ENCODE data around the gene RTN1. TPM values are rescaled to one million over a fixed set of nuclear protein-coding genes. Genes with fewer than 3 reads are reported as not detected.

RTN1 gene
- total RNA-seq, 4 donors from 2014 or later = 3.0 to 7.5 (median 3.9) TPM

DNA sequence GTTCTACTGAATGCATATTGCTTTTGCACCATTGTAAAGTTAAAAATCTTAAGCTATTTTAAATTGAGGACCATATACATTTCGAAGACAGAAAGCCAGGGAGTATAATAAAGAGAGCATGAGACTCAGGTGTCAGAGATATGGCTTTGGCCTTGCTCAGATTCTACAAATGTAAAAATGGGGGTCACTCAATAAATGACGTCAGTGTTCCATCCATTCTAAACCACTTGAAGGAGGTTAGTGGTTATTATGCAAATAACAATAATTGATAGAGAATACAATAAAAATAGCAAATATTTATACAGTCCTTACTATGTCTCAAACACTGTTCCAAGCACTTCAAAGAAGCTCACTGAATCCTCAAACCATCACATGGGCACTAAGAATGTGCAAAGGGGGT lies 20.1 kb downstream of the RTN1 start:
- WGBS = 82% methylated on average over 2 of the region's 2 CpGs
- Histone ChIP-seq H3K27me3 (no peaks in the 10 kb centered on the region), H3K4me1 (no peaks in the 10 kb centered on the region), H3K27ac (no peak overlapping the region), H3K9me3 (no peaks in the 10 kb centered on the region), H3K36me3 (no peaks in the 10 kb centered on the region), H3K4me3 (no peak overlapping the region)
- TF ChIP-seq EP300 (IDR thresholded peaks at IDR 0.05) = no peak
- no peak for DNase-seq (ENCODE audit: low spot score in 2 of 2)

DNA sequence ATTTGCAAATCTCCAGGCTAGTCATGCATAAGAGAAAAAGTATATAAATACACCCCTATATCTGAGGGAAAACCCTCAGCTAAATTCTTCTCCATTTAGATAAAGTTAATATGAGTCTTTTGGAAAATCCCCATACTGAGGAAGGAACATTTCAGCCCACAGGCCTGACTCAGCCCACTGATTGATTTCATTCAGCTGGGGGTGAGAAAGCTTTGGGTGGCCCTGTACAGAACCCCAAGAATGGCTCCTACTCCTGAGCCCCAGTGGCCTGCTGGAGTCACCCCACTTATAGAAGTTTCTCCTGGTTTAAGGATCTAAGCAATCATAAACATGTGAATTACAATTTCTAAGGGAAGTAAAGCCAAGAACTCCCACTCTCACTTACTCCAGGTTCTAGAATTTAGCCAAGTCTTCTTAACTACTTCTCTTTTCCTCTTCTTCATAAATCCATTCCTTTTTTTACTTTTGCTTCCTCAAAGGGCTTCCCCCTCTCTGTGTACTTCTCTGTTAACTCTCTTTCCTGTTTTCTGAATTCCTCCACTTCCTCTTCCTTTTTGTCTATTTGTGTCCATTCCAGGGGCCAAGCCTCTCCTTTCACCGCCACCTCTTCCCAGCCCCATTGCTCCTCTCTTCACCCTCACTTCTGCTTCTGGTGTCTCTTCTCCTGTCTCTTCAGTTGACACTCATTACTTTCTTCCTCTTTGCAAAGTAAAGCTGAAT lies 21.0 kb downstream of the RTN1 start:
- 90% methylated on average over 1 of the region's 1 CpG for WGBS
- no peaks in the 10 kb centered on the region for H3K9me3 ChIP-seq
- TF ChIP-seq, protein P1, sequence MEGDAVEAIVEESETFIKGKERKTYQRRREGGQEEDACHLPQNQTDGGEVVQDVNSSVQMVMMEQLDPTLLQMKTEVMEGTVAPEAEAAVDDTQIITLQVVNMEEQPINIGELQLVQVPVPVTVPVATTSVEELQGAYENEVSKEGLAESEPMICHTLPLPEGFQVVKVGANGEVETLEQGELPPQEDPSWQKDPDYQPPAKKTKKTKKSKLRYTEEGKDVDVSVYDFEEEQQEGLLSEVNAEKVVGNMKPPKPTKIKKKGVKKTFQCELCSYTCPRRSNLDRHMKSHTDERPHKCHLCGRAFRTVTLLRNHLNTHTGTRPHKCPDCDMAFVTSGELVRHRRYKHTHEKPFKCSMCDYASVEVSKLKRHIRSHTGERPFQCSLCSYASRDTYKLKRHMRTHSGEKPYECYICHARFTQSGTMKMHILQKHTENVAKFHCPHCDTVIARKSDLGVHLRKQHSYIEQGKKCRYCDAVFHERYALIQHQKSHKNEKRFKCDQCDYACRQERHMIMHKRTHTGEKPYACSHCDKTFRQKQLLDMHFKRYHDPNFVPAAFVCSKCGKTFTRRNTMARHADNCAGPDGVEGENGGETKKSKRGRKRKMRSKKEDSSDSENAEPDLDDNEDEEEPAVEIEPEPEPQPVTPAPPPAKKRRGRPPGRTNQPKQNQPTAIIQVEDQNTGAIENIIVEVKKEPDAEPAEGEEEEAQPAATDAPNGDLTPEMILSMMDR (IDR thresholded peaks at IDR 0.05) = no peak
- TF ChIP-seq POLR2AphosphoS5 (IDR thresholded peaks at IDR 0.05) (no peak), POLR2A (IDR thresholded peaks at IDR 0.05) (no peak), EP300 (IDR thresholded peaks at IDR 0.05) (no peak)

GRCh38 chr14:59848671-59849070 lies 21.9 kb downstream of the RTN1 start:
- TF ChIP-seq POLR2A (IDR thresholded peaks at IDR 0.05) = no peak
- no peak for TF ChIP-seq POLR2AphosphoS5 (IDR thresholded peaks at IDR 0.05)
- no peak for TF ChIP-seq EP300 (IDR thresholded peaks at IDR 0.05)
- TF ChIP-seq, protein P1 (IDR thresholded peaks at IDR 0.05) = no peak
- Histone ChIP-seq H3K36me3 (no peaks in the 10 kb centered on the region), H3K27ac (no peak overlapping the region), H3K4me1 (no peaks in the 10 kb centered on the region), H3K4me3 (no peak overlapping the region), H3K9me3 (no peaks in the 10 kb centered on the region), H3K27me3 (no peaks in the 10 kb centered on the region)
- WGBS = 68% methylated on average over 3 of the region's 3 CpGs
- DNase-seq (ENCODE audit: low spot score in 2 of 2) = no peak

More for the DNA sequence above, 21.0 kb downstream of the RTN1 start:
- H3K4me3 ChIP-seq = no peak overlapping the region
- DNase-seq (ENCODE audit: low spot score in 2 of 2) = no peak
- H3K4me1 ChIP-seq = no peaks in the 10 kb centered on the region
- H3K36me3 ChIP-seq = no peaks in the 10 kb centered on the region
- H3K27ac ChIP-seq = no peak overlapping the region
- H3K27me3 ChIP-seq = no peaks in the 10 kb centered on the region

DNA sequence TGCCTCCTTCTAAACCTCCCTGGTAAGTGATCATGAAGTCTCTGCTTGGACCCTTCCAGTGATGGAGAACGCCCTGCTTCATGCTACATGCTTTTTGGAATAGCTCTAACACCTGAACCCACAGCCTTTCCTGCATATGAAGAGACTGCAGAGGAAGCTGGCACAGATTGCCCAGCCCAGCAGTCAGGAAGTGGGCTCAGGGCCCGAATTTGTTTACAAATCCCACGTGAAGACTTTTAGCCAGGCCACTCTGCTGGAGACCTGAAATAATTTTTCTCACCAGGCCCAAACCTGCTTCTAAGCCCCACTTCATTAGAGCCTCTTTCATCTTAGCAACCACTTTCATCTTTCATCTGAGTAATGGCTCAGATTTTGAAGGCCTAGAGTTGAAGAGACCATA lies 22.9 kb downstream of the RTN1 start:
- H3K36me3 ChIP-seq = no peaks in the 10 kb centered on the region
- H3K27ac ChIP-seq = no peak overlapping the region
- H3K27me3 ChIP-seq = no peaks in the 10 kb centered on the region
- no peak for DNase-seq (ENCODE audit: low spot score in 2 of 2)
- 29% methylated on average over 3 of the region's 3 CpGs for WGBS
- no peak overlapping the region for H3K4me3 ChIP-seq
- TF ChIP-seq, protein P1 (IDR thresholded peaks at IDR 0.05) = no peak
- TF ChIP-seq EP300 (IDR thresholded peaks at IDR 0.05) (no peak), POLR2A (IDR thresholded peaks at IDR 0.05) (no peak), POLR2AphosphoS5 (IDR thresholded peaks at IDR 0.05) (no peak)
- H3K4me1 ChIP-seq = no peaks in the 10 kb centered on the region
- H3K9me3 ChIP-seq = no peaks in the 10 kb centered on the region

DNA sequence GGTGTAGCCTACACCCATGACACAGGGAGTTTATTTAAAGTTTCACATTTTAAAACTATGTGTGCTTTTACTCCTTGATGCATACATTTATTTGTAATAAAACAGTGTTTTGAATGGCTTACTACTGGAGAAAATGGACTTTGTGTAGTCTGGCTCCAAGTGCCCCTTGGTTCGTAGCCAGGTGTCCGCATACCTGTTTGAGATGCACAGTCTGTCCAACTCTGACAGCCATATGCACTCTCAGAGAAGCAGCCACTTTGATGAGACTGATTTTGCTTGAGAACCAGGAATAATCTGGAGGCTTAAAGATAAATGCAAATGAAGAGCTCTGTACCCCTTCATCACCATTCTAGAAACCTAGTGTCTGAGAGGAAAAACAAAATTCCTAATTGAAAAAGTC lies 24.0 kb downstream of the RTN1 start:
- TF ChIP-seq, protein P1 (IDR thresholded peaks at IDR 0.05) = no peak
- TF ChIP-seq POLR2AphosphoS5 (IDR thresholded peaks at IDR 0.05) (no peak), EP300 (IDR thresholded peaks at IDR 0.05) (no peak), POLR2A (IDR thresholded peaks at IDR 0.05) (no peak)
- WGBS = 93% methylated on average over 2 of the region's 2 CpGs
- no peak overlapping the region for H3K4me3 ChIP-seq
- H3K9me3 ChIP-seq = no peaks in the 10 kb centered on the region
- no peaks in the 10 kb centered on the region for H3K36me3 ChIP-seq
- no peaks in the 10 kb centered on the region for H3K27me3 ChIP-seq
- no peaks in the 10 kb centered on the region for H3K4me1 ChIP-seq
- no peak for DNase-seq (ENCODE audit: low spot score in 2 of 2)
- H3K27ac ChIP-seq = no peak overlapping the region

All from suprapubic skin (tissue), 4 donors.